ENCODE results near the gene PPP6C.

PPP6C gene

GRCh38 chr9:125103021-125103420, 86.6 kb downstream of the PPP6C start:
- peaks cover 25% of the 10 kb centered on the region for H3K36me3 Mint-ChIP-seq
- H3K9me3 Mint-ChIP-seq: no peaks in the 10 kb centered on the region
- H3K4me1 Mint-ChIP-seq: peaks cover 11% of the 10 kb centered on the region
- no peak overlapping the region for H3K27ac Mint-ChIP-seq
- no peak for ATAC-seq
- no peaks in the 10 kb centered on the region for H3K27me3 Mint-ChIP-seq
- H3K4me3 Mint-ChIP-seq: no peak overlapping the region

DNA sequence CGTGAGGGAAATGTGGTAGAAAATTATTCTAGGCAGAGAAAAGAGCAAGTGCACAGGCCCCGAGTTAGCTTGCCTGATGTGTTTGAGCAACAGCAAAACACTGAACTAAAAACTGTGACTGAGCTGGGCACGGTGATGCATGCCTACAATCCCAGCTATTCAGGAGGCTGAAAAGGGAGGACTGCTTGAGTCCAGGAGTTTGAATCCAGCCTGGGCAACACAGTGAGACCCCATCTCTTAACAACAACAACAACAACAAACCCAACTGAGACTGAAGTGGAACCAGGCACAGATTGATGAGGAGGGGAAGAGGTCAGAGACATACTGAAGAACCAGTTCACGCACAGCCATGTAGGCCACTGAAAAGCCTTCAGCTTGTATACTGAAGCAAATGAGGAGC, 88.8 kb downstream of the PPP6C start:
- Mint-ChIP-seq H3K27me3 (no peaks in the 10 kb centered on the region), H3K4me3 (no peak overlapping the region), H3K4me1 (peaks cover 11% of the 10 kb centered on the region), H3K27ac (no peak overlapping the region), H3K9me3 (peaks cover 3% of the 10 kb centered on the region), H3K36me3 (peaks cover 30% of the 10 kb centered on the region)
- ATAC-seq: no peak

- Mint-ChIP-seq H3K4me1 (peaks cover 11% of the 10 kb centered on the region), H3K9me3 (peaks cover 3% of the 10 kb centered on the region), H3K27ac (no peak overlapping the region), H3K27me3 (no peaks in the 10 kb centered on the region), H3K4me3 (no peak overlapping the region), H3K36me3 (peaks cover 39% of the 10 kb centered on the region)
- ATAC-seq: no peak
Observed at GRCh38 chr9:125099816-125100215, 89.8 kb downstream of the PPP6C start.

All from stimulated activated memory B cell treated with anti-CD40 and anti-IgM and Interleukin-4, amounts not matched to agents 10 μg/mL and 1 μg/mL and 100 μg/mL, for 72 hours (primary cell).